ENCODE data around the gene STPG1.

The STPG1 gene

GRCh38 chr1:24347159-24347934, 66.2 kb downstream of the STPG1 start:
- no peak for TF ChIP-seq CTCF (IDR thresholded peaks at IDR 0.05; ENCODE audit: low read length, missing control alignments)
- no peak for DNase-seq (ENCODE audit: low read depth)
- H3K4me3 ChIP-seq (replicated peaks; ENCODE audit: low read depth, low read length), result no peak overlapping the region

- H3K4me3 ChIP-seq (replicated peaks; ENCODE audit: low read depth, low read length), result no peak overlapping the region
- no peak for DNase-seq (ENCODE audit: low read depth)
- TF ChIP-seq CTCF (IDR thresholded peaks at IDR 0.05; ENCODE audit: low read length, missing control alignments), result no peak
Observed at GRCh38 chr1:24345334-24345733, 68.2 kb downstream of the STPG1 start.

GRCh38 chr1:24344090-24344742, 69.4 kb downstream of the STPG1 start:
- DNase-seq (ENCODE audit: low read depth), result no peak
- TF ChIP-seq CTCF (IDR thresholded peaks at IDR 0.05; ENCODE audit: low read length, missing control alignments), result no peak
- H3K4me3 ChIP-seq (replicated peaks; ENCODE audit: low read depth, low read length), result no peak overlapping the region

GRCh38 chr1:24343412-24344089, 70.0 kb downstream of the STPG1 start:
- no peak overlapping the region for H3K4me3 ChIP-seq (replicated peaks; ENCODE audit: low read depth, low read length)
- DNase-seq (ENCODE audit: low read depth), result no peak
- no peak for TF ChIP-seq CTCF (IDR thresholded peaks at IDR 0.05; ENCODE audit: low read length, missing control alignments)

GRCh38 chr1:24341260-24341659, 72.3 kb downstream of the STPG1 start:
- TF ChIP-seq CTCF (IDR thresholded peaks at IDR 0.05; ENCODE audit: low read length, missing control alignments), result no peak
- H3K4me3 ChIP-seq (replicated peaks; ENCODE audit: low read depth, low read length), result no peak overlapping the region
- no peak for DNase-seq (ENCODE audit: low read depth)

- no peak for TF ChIP-seq CTCF (IDR thresholded peaks at IDR 0.05; ENCODE audit: low read length, missing control alignments)
- no peak for DNase-seq (ENCODE audit: low read depth)
- H3K4me3 ChIP-seq (replicated peaks; ENCODE audit: low read depth, low read length), result no peak overlapping the region
Observed at GRCh38 chr1:24340770-24341169, 72.8 kb downstream of the STPG1 start.
